HCT116 (cell line): ENCODE data around the gene RNU1-4. TPM values are rescaled to one million over a fixed set of nuclear protein-coding genes. Genes with fewer than 3 reads are reported as not detected.
"Not testable (repeated sequence)": the region's sequence is repeated elsewhere in the genome, so short reads cannot be mapped to it uniquely, and the experiment has no call there.

Source experiments
- ATAC-seq: fragments of 200-7000 bp; cut with Tn5 transposase; 2 replicates; pipeline ENCODE4 v1.9.1; 2020; ENCODE audit warnings: mild to moderate bottlenecking, moderate library complexity
- BruUV-seq: library from RNA; stranded (reverse); fragments of 400-500 nt; replicated peaks from 2 replicates; lab custom pipeline; 2021; lab: Mats Ljungman, UMichigan
- CTCF ChIA-PET: fragments of 300-600 bp; sonication (Branson Sonifier 250); formaldehyde crosslinking; loops from one replicate; lab custom pipeline; 2021; ENCODE audit warnings: antibody characterized with exemption; lab: Charles Lee
- POLR2A ChIA-PET: fragments of 300-600, 350-600 bp; sonication (Branson Sonifier 250); formaldehyde crosslinking; loops from one replicate; lab custom pipeline; 2021; ENCODE audit warnings: antibody characterized with exemption; lab: Charles Lee
- RAD21 ChIA-PET, 2 experiments: fragments of 300-600 bp; sonication (Branson Sonifier 250); formaldehyde crosslinking; loops; one replicate each; lab custom pipeline; 2023; ENCODE audit warnings: low total read pairs in 2 of 2; ENCODE audit not compliant: uncharacterized antibody in 2 of 2, unreplicated experiment in 2 of 2, low non-redundant PET in 1 of 2; lab: Charles Lee
- DNase-seq: peaks from one replicate; pipeline ENCODE4 v3.0.0-alpha.2; 2010; ENCODE audit warnings: low read depth, low spot score
- H2AFZ ChIP-seq: fragments of 200-600 bp; shearing (Covaris generic), sonication (generic); 2 replicates; pipeline ENCODE4 v1.6.1; 2017; ENCODE audit warnings: low read depth, mixed run types, mixed read lengths, antibody characterized with exemption, low read length; ENCODE audit not compliant: poor library complexity, severe bottlenecking
- H3K27ac ChIP-seq: 2 replicates; pipeline ENCODE4 v1.5.1; 2012; ENCODE audit warnings: low read depth, low read length
- H3K27me3 ChIP-seq: fragments of 200-600 bp; sonication (generic); 2 replicates; pipeline ENCODE4 v1.6.1; 2016; ENCODE audit warnings: mixed run types, low read length, mixed read lengths; ENCODE audit not compliant: insufficient read depth
- H3K36me3 ChIP-seq, 2 experiments: fragments of 200-500 bp in 1 of 2; fragments of 200-600 bp in 1 of 2; sonication (Bioruptor generic) in 1 of 2; sonication (generic) in 1 of 2; 2 replicates each; pipeline versions ENCODE4 v1.5.1 to v1.6.1; 2014 to 2016; ENCODE audit warnings: low read length in 2 of 2, inconsistent platforms in 1 of 2, mixed read lengths in 1 of 2, mixed run types in 1 of 2; ENCODE audit not compliant: insufficient read depth in 2 of 2, control insufficient read depth in 1 of 2
- H3K4me1 ChIP-seq, 2 experiments: fragments of 200-600 bp in 1 of 2; sonication (generic) in 1 of 2; 2 replicates each; pipeline versions ENCODE4 v1.5.1 to v1.6.1; 2012 to 2017; ENCODE audit warnings: low read length in 2 of 2, inconsistent platforms in 1 of 2, mild to moderate bottlenecking in 1 of 2, mixed read lengths in 1 of 2, mixed run types in 1 of 2, moderate library complexity in 1 of 2; ENCODE audit not compliant: insufficient read depth in 2 of 2, control insufficient read depth in 1 of 2
- H3K4me2 ChIP-seq: fragments of 200-600 bp; sonication (generic); 2 replicates; pipeline ENCODE4 v1.6.1; 2017; ENCODE audit warnings: mixed run types, low read length, mixed read lengths
- H3K4me3 ChIP-seq, 2 experiments: fragments of 200-600 bp in 1 of 2; sonication (generic) in 1 of 2; replicated peaks in 1 of 2; 2 replicates each; pipeline ENCODE4 v1.5.1; 2011 to 2016; ENCODE audit warnings: low read length in 2 of 2, control low read depth in 1 of 2, low read depth in 1 of 2, mild to moderate bottlenecking in 1 of 2, mixed read lengths in 1 of 2, mixed run types in 1 of 2
- H3K79me2 ChIP-seq: fragments of 200-600 bp; sonication (generic); 2 replicates; pipeline ENCODE4 v1.6.1; 2017; ENCODE audit warnings: mild to moderate bottlenecking, mixed run types, low read length, moderate library complexity, mixed read lengths; ENCODE audit not compliant: insufficient read depth
- H3K9ac ChIP-seq: fragments of 200-600 bp; sonication (generic); 2 replicates; pipeline ENCODE4 v1.6.1; 2016; ENCODE audit warnings: low read length, mixed read lengths
- H3K9me2 ChIP-seq: fragments of 200-600 bp; sonication (generic), shearing (Covaris generic); 2 replicates; pipeline ENCODE4 v1.6.1; 2017; ENCODE audit warnings: mixed run types, mild to moderate bottlenecking, moderate library complexity; ENCODE audit not compliant: insufficient read depth
- H3K9me3 ChIP-seq, 2 experiments: fragments of 200-500 bp in 1 of 2; fragments of 200-600 bp in 1 of 2; sonication (Bioruptor generic) in 1 of 2; sonication (generic) in 1 of 2; 2 replicates each; pipeline ENCODE4 v1.6.1; 2014 to 2017; ENCODE audit warnings: low read length in 2 of 2, mixed read lengths in 2 of 2, inconsistent platforms in 1 of 2, low read depth in 1 of 2, mild to moderate bottlenecking in 1 of 2, mixed run types in 1 of 2, moderate library complexity in 1 of 2; ENCODE audit not compliant: control insufficient read depth in 1 of 2, insufficient read depth in 1 of 2
- H4K20me1 ChIP-seq: fragments of 200-600 bp; sonication (generic), shearing (Covaris generic); 2 replicates; pipeline ENCODE4 v1.6.1; 2017; ENCODE audit warnings: mixed run types, mild to moderate bottlenecking, moderate library complexity; ENCODE audit not compliant: insufficient read depth
- intact Hi-C: fragments of 100-400 bp; cut with micrococcal nuclease; formaldehyde crosslinking; loops from 2 replicates; pipeline ENCODE4 v1.10.0; 2022
- total RNA-seq: library from RNA; stranded (reverse); gene quantifications from one replicate; pipeline ENCODE4 v1.2.1, GENCODE V29; 2021; ENCODE audit not compliant: unreplicated experiment

RNU1-4 gene
- total RNA-seq, 1 experiment from 2014 or later = 1,685 TPM

DNA sequence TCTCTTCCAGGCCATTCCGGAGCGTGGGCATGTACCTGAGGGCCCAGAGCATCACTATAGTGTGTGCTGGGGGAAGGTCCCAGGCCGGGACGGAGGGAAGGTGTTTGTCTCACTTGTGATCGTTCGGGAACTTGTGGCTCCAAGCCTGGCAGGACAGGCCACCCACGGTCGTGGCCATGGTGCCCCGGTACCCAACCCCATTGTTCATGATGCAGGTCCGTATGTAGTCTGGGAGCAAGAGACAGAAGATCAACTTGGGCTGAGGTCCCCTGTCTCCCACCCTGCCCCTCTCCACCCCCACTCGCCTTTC, 20.1 kb downstream of the RNU1-4 start:
- RAD21 ChIA-PET, H3K36me3 ChIP-seq, H3K9me2 ChIP-seq, H3K9ac ChIP-seq, ATAC-seq, H3K9me3 ChIP-seq, CTCF ChIA-PET, BruUV-seq, H3K27me3 ChIP-seq, DNase-seq, H3K4me3 ChIP-seq, H4K20me1 ChIP-seq, H3K4me2 ChIP-seq, POLR2A ChIA-PET, H3K4me1 ChIP-seq, H3K79me2 ChIP-seq, H2AFZ ChIP-seq, H3K27ac ChIP-seq, intact Hi-C loops: not testable (repeated sequence)

DNA sequence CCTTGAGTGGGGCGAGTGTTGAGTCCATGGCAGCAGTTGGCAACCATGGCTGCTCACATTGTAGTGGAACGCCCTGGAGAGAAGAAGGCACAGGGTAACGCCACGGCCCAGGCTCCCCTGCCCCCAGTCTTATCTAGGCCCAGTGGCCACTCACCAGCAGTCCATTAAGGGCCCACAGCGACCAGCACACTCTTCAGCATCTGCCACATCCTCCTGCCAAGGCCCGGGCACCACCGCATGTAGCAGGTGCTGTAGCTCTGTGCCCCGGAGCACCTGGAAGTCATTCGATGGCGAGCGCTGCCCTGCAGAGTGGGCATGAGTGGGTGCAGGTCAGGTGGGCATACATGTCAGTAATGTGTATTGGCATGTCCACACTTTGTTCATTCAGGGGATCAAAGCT, 20.5 kb downstream of the RNU1-4 start:
- H3K27ac ChIP-seq, H3K27me3 ChIP-seq, H3K4me3 ChIP-seq, POLR2A ChIA-PET, CTCF ChIA-PET, ATAC-seq, H3K79me2 ChIP-seq, H2AFZ ChIP-seq, BruUV-seq, H3K9ac ChIP-seq, H3K36me3 ChIP-seq, H3K9me2 ChIP-seq, H4K20me1 ChIP-seq, H3K4me1 ChIP-seq, H3K4me2 ChIP-seq, intact Hi-C loops, RAD21 ChIA-PET, H3K9me3 ChIP-seq, DNase-seq: not testable (repeated sequence)

DNA sequence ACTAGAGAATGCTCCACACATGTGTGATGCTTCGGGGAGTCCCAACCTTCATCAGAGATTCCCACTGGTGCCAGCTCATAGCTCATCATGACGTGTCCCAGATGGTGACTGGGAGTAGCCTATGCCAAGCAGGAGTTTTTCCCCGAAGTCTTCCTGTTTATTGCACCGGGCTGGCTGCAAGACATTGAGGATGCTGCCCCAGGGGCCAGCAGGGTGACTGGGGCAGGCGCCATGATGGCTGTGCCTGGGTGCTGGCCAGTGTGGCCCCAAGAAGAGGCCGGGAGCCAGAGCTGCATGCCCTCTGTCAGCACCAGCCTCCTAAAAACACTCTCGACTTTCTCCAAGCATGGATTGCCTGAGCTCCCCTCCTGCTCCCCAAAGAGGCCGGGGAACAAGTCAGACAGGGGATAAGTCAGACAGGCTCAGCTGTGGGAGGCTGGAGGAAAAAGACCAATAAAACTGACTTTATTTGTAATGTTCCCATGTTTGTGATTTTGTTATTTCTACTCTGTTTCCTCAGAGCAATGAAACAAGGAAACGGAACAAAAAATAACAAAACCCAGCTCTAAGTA, 24.0 kb downstream of the RNU1-4 start:
- ATAC-seq, H3K4me1 ChIP-seq, H3K9me3 ChIP-seq, intact Hi-C loops, H3K79me2 ChIP-seq, H4K20me1 ChIP-seq, H3K4me2 ChIP-seq, CTCF ChIA-PET, H3K36me3 ChIP-seq, DNase-seq, H3K27me3 ChIP-seq, H3K4me3 ChIP-seq, H3K27ac ChIP-seq, BruUV-seq, H2AFZ ChIP-seq, POLR2A ChIA-PET, H3K9me2 ChIP-seq, H3K9ac ChIP-seq, RAD21 ChIA-PET: not testable (repeated sequence)

DNA sequence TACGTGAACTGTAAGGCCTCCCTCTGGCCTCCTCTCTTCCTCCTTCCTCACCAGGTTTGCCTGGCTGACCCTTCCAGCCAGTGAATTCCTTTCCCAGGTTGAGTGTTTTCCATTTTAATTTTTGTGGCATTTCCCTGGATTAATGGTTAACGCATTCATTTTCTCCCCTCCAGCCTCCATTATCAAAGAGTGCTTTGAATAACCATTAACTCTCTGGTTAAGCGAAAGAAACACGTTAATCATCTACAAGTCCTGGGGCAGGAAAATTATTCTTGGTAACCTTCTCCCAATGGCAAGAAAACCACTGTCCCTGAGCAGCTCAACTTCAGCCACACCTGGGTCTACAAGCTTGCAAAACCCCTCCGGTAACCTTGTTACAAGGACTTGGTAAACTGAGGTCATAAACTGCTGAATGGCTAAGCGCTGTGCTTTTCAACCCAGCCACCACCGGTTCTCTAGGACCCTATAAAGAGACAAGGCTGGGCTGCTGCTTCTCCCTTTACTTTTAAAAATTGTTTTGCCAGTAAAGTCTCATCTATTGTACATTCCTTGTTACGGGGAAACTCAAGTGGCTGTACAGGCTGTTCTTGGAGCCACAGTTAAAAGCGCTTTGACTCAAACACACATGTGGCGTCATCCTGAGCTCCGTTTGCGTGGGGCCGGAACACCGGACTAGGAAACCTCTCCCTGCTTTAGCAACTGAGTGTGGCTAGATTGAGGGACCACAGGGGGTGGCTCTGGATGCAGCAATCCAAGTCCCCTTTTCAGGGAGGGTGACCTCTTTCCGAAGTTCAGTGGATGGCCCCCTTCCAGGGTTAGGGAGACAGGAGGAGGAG, 24.7 kb downstream of the RNU1-4 start:
- H3K9me2 ChIP-seq, RAD21 ChIA-PET, H3K4me2 ChIP-seq, BruUV-seq, H3K9ac ChIP-seq, H3K4me1 ChIP-seq, H3K36me3 ChIP-seq, ATAC-seq, H3K9me3 ChIP-seq, CTCF ChIA-PET, H3K27ac ChIP-seq, H3K27me3 ChIP-seq, intact Hi-C loops, POLR2A ChIA-PET, DNase-seq, H3K79me2 ChIP-seq, H2AFZ ChIP-seq, H4K20me1 ChIP-seq, H3K4me3 ChIP-seq: not testable (repeated sequence)
